NCI-H524 (cell line): Measurements from ENCODE around the gene KIFAP3.
"Not testable (repeated sequence)": the region's sequence is repeated elsewhere in the genome, so short reads cannot be mapped to it uniquely, and the experiment has no call there.

Experiments
- DNase-seq, 2 experiments: peaks; one replicate each; lab custom pipeline; 2025; lab: John Stamatoyannopoulos, UW

KIFAP3 gene

DNA sequence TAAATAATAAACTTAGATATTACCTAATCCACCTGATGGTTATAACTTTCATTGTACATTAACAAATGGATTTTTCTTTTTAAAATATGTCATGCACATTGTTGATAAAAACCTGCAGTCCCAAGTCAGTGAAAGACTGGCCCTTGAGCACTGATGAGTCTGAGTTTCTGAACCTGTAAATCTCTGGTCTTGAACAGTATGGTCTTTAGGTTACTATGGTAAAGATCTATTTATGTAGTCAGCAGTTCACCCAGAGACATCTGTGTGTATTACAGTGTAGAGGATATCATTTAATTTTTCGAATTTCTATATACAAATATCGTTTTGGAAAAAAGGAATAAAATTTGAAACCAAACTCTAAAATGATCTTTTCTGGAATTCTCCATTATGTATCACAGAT, 150.4 kb downstream of the KIFAP3 start:
- no peak for DNase-seq

DNA sequence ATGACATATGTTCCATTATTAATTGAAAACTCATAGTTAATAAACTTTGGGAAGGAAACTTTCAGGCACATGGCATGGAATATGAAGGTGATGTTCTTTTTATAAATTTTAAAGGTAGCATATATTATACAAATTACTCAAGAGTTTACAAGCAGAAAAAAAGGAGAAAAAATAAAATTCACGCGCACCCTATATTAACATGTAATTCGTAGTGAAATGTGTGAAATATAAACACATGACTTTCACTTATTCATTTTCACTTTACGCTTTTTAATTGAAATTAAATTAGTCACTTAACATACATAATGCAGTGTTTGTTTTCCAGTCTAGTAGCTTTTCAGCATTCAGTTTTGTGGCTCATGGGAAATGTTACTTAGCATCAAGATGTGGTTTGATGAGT, 153.4 kb downstream of the KIFAP3 start:
- DNase-seq = no peak

DNA sequence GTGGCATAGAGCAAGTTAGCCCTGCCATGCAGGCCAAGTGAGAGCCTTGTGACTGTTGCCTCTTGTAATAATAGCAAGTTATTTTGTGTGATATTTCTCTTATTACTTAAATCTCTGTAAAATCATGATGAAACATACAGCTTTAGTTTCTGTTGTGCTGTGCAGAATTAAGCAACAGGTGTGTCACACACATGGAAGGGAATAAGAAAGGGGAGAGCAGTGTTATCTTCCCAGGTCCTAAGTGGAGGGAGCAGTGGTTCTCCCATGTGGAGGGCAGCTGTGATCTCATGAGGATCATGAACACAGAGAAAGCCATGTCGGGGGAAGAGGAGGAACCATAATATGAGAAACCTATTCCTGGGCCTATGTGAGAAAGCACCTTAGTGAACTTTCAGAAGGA, 155.6 kb downstream of the KIFAP3 start:
- no peak for DNase-seq

DNA sequence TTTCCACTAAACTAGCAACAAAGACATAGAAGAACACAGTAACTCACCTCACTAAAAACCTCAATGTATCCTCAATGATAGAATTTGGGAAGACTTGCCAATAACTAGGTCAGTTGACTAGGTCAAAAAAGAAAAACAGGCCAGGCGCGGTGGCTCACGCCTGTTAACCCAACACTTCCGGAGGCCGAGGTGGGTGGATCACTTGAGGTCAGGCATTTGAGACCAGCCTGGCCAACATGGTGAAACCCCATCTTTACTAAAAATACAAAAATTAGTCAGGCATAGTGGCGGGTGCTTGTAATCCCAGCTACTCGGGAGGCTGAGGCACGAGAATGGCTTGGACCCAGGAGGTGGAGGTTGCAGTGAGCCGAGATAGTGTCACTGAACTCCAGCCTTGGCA, 156.3 kb downstream of the KIFAP3 start:
- DNase-seq = not testable (repeated sequence)

DNA sequence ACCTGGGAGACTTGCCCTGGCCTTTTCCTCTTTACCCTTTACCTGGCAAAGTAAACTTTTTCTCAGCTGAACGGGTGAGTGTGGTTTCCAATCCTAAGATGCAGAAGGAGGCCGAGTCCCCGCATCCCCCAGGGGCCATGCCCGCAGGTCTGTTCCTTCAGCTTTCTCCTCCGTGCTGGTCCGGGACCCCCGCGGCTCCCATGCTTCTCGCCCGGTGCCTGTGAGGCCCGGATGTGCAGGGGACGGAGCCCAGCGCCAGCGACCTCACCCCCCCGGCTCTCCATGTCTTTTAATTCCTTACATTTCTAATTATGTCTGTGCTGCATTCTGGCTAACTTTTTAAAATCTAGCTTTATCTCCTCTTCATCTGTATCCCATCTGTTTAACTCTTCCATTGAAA, 159.3 kb downstream of the KIFAP3 start:
- DNase-seq = no peak

DNA sequence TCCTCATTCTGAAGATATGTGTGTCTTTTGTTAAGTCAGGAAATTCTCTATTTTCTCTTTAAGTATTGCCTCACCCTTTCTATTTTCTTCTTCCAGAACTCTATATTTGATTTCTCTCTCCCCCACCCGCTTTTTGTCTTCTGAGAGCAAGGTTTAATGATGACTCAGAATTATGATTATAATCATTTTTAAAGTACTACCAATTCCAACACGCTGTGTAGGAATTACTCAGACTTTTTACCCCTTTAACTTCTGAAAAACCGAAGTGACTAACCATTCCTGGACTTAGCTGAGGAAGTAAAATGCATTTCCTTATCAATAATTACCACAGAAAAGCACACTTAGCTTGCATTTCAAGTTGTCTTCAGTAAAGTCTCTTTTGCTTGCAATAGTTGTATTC, 160.0 kb downstream of the KIFAP3 start:
- DNase-seq = no peak

DNA sequence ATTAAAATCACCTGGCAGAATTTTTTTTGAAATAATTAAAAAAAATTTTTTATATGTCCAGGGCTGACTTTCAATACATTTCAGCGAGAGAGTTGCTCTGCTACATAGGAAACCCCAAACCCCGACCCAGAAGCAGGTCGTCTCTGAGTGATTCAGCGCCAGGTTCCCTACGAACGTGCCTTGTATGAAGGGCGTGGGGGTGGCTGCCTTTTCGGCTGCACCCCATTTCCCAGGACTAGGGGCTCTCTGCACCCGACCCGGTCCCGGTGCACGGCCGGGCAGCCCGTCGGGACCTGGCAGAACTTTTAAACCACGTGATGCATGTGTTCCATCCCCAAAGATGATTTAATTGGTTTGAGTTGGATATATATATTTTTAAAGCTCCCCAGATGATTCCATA, 165.0 kb downstream of the KIFAP3 start:
- DNase-seq = no peak

DNA sequence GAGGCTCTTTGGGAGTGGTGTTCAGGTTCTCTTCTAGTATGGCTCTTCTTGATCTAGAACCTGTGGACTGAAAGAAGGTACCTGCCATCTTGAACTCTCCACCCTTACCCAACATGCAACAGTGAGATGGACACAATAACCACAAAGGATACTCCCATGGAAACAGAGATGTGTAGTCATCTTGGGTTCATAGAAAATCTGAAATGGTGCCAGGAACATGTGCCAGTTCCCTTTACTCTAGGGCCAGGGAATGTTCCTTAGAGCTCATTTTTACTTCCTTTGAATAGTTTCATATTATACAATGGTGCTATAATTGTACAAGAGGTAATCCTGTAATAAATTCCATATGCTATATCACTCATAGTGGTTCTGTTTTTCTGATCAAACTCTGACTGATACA, 167.6 kb downstream of the KIFAP3 start:
- no peak for DNase-seq

DNA sequence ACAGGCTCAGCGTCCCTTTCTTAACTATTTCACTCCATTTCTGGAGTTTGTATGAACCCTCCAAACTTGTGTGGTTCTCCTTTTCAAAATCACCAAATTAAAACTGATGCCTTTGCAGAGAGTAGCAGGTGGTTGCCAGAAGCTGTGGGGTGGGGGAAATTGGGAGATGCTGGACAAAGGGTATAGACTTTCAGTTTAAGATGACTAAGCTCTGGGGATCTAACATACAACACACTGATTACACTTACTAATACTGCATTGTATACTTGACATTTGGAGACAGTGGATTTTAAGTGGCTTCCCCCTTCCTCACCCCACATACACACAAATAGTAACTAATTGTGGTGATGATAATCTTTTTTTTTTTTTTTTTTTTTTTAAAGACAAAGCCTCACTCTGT, 169.7 kb downstream of the KIFAP3 start:
- DNase-seq = no peak

DNA sequence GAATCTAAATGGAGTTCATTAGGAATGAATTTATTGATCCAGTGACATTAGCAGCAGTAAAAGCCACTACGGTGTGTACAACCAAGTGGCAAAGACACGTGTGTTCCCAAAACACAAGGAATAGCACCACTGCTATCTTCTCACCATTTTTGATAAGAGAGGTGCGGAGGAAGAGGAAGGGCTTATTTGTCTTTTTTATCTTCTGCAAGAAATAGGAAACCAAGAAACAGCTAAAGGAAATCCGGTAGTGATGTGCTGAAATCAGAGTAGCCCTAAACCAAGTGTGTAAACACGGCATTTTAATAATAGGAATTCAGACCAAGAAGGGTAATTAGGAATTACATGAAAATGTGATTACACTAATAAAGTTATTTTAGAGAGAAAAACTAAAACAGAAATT, 171.7 kb downstream of the KIFAP3 start:
- DNase-seq = no peak

DNA sequence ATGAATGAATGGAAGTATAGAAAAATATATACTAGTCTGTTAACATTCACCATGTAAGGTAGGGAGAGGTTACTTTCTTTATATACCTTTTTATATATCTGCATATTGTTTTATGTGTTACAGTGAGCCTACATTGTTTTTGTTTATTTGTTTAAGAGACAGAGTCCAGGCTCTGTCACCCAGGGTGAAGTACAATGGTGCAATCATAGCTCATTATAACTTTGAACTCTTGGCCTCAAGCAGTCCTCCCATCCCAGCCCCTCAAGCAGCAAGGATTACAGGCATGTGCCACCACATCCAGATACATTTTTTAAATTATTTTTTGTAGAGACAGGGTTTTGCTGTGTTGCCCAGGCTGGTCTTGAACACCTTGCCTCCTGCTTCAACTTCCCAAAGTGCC, 173.4 kb downstream of the KIFAP3 start:
- no peak for DNase-seq

DNA sequence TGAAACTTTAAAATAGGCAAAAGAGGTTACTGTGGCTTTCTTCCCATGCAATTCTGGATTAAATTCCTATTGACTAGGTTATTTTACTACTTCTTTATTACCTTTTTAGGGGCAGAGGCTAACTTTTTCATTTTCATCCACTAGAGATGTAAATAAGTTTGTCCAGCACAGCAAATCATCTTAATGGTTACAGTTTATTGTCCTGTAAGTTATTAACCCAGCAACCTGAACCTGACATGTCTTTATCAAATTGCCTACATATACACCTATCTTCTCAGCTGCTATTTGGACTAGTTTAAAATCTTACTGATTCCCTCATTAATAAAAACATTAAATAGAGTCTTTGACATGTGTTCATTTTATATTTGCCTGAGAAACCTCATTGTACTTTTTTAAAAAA, 173.9 kb downstream of the KIFAP3 start:
- no peak for DNase-seq

DNA sequence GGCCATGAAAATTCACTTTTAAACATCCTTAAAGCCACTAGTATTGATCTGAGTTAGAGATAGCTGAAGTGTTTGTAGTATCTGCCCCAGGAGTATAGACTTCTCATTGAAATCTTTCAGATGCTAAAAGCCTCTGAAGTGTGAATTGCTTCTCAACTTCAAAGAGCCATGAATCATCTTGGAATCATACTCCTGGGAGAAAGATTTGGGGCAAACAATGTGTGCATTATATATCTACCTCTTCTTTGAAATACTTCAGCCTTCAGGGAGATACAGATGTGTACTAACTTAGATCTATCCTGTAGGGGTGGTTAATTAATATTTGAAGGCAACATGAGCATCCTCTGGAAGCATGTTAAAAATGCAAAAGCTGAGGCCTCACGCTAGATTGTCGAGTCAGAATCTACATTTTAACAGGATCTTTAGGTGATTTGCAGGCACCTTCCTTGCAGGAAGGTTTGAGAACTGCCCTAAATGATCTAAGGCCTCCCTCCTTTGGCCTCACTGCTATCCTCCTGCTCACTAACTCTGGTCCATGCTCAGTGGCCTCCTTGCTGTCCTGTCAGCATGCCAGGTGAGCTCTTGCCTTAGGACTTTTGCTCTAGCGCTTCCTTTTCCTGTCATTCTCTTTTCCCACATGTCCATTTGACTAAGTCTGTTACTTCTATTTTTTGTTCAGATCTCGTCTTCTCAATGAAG, 174.8 kb downstream of the KIFAP3 start:
- no peak for DNase-seq

DNA sequence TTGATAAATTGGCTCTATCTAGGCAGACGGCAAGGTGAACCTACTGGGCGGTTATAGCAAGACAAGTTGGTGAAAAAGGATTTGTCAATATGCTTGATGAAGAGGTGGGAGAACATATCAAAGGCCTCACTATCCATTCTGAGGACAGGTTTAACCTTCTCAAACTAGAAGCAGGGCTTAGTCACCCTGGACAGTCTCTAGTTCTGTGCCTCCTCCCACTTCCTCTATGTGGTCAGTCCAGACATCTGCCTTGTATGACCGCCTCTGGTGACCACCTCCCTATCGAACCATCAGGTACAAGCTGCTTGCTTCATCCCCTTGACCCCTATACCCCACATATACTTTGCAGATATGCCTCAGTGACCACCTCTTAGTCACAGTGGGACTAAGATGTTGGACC, 178.5 kb downstream of the KIFAP3 start:
- DNase-seq = no peak

DNA sequence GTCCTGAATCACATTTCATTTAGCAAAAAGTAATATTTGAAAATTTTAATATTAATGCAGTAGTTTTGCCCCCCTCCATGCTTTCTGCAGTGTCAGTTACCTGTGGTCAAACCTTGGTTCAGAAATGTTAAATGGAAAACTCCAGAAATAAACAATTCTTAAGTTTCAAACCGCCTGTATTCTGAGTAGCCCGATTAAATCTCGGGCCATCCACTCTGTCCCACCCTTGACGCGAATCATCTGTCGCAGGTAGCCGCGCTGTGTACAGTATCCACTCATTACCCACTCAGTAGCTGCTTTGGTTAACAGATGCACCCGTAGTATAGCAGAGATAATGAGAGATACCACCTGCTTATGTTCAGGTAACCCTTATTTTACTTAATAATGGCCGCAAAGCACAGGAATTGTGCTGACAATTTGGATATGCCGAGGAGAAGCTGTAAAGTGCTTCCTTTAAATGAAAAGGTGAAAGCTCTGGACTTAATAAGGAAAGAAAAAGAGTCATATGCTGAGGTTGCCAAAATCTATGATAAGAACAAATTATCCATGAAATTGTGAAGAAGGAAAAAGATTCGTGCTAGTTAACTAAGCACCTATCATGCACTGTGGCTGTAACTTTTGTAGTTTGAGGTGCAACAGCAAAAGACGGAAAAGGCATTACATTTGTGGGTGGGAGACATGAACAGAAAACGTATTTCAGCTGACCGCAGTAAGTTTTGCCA, 179.9 kb downstream of the KIFAP3 start:
- peak in 1 of 2 experiments; percentile 59 for DNase-seq

DNA sequence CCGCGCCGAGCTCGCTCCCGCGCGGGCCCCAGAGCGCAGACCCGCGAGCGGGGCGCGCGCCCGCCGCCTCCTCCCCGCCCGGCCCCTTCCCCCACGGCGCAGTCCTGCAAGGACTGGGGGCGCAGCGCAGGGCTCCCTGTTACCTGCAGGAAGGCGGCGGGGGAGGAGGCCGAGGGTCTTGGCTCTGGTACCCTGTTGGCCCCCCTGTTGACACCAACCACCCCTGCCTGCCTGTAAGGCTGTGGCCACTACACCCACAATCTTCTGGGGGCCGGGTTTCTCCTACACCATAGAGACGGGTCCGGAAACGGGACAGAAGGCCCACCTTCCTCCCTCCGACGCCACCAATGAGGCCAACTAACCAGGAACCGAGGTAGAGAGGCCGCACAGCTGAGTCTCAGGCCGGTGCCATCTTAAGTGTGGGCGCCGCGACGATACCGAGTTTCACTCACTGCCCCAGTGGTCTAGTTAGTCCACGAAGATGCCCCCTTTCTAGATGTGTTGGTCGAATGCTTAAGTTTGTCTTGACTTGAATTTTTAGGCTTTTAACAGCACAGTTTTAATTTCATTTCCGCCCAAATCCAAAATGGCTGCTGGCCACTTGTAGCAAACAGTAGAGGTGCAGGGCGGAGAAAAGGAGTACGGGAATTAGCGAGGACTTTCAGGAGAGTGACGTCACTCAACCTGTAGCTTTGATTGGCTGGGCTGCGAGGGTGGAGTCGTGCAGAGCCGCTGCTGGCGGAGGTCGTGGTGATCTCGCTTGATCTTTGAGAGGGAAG, 180.7 kb downstream of the KIFAP3 start, which contains the start of gene SCYL3:
Gene SCYL3 (minus strand): TSS at position 252 of the 779 bp plus-strand sequence. CDS start 5,056 bp downstream, outside the sequence.
- peak; percentile 93 to 95 for DNase-seq

DNA sequence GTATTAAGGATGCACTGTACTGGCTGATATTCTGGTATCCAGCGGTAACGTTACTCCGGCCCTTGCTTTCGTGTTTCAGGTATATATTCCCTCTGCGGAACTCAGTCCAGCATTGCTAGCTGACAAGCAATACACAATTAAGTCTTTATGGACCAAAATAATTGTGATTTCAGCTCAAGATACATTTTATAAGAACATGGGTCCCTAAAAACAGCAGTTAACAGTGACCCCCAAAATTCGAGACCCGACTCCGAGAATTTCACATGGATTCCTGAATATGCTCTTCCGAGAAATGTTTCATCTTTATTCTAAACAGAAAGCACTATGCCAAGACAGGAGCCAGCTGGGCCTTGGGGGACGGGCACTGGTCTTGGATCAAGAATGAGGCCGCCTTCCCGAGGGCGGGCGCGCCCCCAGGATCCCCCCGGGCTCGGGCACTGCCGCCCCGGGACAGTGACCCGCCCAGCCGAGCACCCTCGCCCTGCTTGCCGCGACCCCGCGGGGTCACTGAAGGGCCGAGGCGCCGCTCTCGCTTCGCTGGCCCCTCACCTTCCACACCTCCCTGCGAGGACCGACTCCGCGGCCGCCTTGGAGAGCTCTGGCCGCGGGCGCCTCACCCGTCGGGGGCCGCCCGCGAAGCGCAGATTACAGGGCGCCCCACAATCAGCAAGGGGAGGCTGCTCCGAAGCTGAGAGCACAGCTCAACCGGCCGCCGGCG, 181.4 kb downstream of the KIFAP3 start:
- peak in 1 of 2 experiments; percentile 43 for DNase-seq

DNA sequence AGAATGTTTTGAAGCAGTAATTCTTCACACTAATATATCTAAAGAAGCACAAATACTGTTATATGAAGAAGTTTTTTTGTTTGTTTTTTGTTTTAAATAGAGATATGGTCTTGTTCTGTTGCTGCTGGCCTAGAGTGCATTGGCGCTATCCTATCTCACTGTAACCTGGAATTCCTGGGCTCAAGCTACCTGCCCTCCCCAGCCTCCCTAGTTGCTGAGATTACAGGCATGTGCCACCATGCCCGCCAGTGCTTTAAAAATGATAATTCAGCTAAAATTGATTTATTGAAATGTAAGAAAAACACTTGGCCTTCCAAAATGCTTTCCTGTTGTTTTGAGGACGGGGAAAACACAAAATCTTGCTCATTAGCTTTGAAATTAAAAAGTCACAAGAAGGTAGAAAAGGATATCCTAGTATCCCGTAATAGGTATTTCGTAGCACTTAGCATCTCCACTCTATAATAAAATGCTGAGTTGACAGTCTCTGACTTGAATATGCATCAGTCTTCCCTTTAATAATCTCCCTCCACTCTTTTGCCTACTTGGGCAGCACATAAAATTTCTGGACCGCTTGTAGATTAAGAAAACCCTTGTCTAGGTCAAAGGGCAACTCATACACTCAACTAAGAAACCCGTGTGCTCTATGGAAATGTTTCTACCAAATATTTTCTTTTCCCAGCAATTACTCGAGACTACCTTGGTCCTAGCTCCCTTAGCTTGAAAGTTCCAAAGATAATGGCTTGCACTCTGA, 182.1 kb downstream of the KIFAP3 start:
- no peak for DNase-seq

DNA sequence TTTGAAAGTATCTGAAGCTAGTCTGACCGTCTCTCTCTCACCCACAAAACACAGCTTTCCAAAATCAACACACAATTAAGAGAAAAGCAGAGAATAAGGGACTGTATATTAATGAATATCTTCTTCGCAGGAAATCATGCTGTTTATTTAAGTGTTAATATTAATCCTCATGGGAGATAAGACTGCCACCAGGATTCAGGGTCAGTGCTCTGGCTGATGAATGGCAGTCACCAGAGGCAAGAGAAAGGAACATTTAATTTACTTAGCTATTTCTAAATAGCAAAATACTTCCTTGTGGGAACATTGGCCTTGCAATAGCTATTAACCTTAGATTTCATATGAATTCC, 183.0 kb downstream of the KIFAP3 start:
- DNase-seq = no peak

DNA sequence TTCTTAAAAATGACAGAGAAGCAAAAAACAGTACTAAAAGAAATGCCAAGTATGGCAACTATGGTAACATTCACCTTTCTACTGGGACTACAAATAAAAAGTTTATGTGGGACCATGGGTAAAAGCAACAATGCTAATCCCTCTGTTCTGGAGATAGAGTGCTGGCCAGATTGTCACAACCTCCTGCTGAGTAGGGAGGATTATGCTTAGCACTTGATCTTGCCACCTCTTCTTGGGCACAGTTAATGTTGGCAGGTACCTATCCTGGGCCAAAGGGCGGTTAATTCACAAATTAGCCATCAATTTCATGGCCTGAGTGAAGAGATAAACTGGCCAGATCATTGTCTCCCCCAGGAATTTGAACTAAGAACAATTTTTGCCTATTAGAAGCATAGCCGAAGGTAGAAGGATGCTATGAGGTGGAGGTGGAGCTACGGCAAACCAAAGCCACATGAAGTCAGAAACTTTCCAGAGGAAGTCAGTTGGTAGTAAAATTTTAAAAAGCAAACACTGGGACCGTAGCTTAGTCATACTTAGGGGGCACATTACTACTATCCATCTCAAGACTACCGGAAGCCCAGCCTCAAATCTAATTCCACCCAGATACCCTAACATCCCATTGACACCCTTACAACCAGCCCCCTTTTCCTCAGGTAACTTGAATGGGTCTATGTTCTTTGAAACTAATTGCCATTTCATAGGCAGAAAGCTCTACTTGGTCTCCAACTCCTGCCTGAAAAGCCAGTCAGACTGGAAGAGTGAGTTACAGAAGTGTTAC, 183.5 kb downstream of the KIFAP3 start:
- DNase-seq = peak; percentile 37 to 58

DNA sequence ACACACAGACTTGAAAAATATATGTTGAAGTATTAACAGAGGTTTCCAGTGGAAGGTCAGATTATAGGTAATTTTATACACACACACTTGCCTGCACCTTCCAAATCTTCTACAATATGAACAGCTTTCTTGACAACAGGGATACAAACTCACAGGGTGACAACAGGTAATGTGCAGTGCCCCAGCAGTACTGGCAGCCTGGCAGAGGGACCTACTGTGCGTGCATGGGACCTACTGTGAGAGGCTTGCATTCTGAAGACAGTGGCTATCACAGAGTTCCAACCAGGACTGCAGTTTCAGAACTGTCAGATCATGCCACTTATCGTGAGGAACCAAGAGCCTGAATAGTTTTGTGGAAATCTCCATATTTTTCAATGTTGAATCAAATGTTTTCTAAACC, 184.6 kb downstream of the KIFAP3 start:
- no peak for DNase-seq
